Neutrophil (primary cell): ENCODE measurements around the gene JARID2.

Source experiments
- H3K27ac ChIP-seq: fragments of 200-600 bp; sonication (generic); 2 replicates; pipeline ENCODE4 v1.5.1; 2016; ENCODE audit warnings: mild to moderate bottlenecking, moderate library complexity
- H3K27me3 ChIP-seq: fragments of 200-600 bp; sonication (generic); 2 replicates; pipeline ENCODE4 v1.6.0; 2016; ENCODE audit warnings: mild to moderate bottlenecking
- H3K36me3 ChIP-seq: fragments of 200-600 bp; sonication (generic); 2 replicates; pipeline ENCODE4 v1.5.1; 2017
- H3K4me1 ChIP-seq, 2 experiments: fragments of 200-600 bp in 1 of 2; sonication (generic) in 1 of 2; 1 replicate in 1 of 2; 2 replicates in 1 of 2; pipeline versions ENCODE4 v1.5.1 to v1.6.1; 2013 to 2016; ENCODE audit warnings: low read depth in 1 of 2, low read length in 1 of 2, mild to moderate bottlenecking in 1 of 2, moderate library complexity in 1 of 2; ENCODE audit not compliant: control insufficient read depth in 1 of 2, insufficient read depth in 1 of 2
- H3K4me3 ChIP-seq, 2 experiments: fragments of 200-600 bp in 1 of 2; sonication (generic) in 1 of 2; 1 replicate in 1 of 2; 2 replicates in 1 of 2; pipeline ENCODE4 v1.5.1; 2013 to 2016; ENCODE audit warnings: low read depth in 1 of 2, low read length in 1 of 2, mild to moderate bottlenecking in 1 of 2, moderate library complexity in 1 of 2
- H3K9me3 ChIP-seq: fragments of 200-600 bp; sonication (generic); 2 replicates; pipeline ENCODE4 v1.5.1; 2016
- CTCF ChIP-seq: fragments of 200-600 bp; sonication (generic); IDR thresholded peaks from 2 replicates; pipeline ENCODE4 v1.5.1; 2016; ENCODE audit warnings: antibody characterized with exemption

The JARID2 gene

GRCh38 chr6:15401769-15402250 is 155.9 kb downstream of the JARID2 start:
- Histone ChIP-seq H3K27me3 (no peaks in the 10 kb centered on the region), H3K36me3 (no peaks in the 10 kb centered on the region), H3K4me1 (peaks cover 60 to 76% of the 10 kb centered on the region in 2 experiments), H3K9me3 (no peaks in the 10 kb centered on the region), H3K27ac (peak overlapping the region; percentile 36), H3K4me3 (no peak overlapping the region)
- TF ChIP-seq CTCF, result no peak

- Histone ChIP-seq H3K27me3 (no peaks in the 10 kb centered on the region), H3K4me1 (peaks cover 60 to 81% of the 10 kb centered on the region in 2 experiments), H3K27ac (peak overlapping the region; percentile 70), H3K9me3 (no peaks in the 10 kb centered on the region), H3K36me3 (no peaks in the 10 kb centered on the region), H3K4me3 (no peak overlapping the region)
- no peak for TF ChIP-seq CTCF
Observed at GRCh38 chr6:15402406-15403045, 156.7 kb downstream of the JARID2 start.

GRCh38 chr6:15403094-15403755 is 157.4 kb downstream of the JARID2 start:
- peaks cover 60 to 82% of the 10 kb centered on the region in 2 experiments for H3K4me1 ChIP-seq
- H3K36me3 ChIP-seq, result no peaks in the 10 kb centered on the region
- peak overlapping the region in 1 of 2 experiments; percentile 23 for H3K4me3 ChIP-seq
- no peaks in the 10 kb centered on the region for H3K27me3 ChIP-seq
- peak overlapping the region; percentile 70 for H3K27ac ChIP-seq
- TF ChIP-seq CTCF, result no peak
- H3K9me3 ChIP-seq, result no peaks in the 10 kb centered on the region

- Histone ChIP-seq H3K27me3 (no peaks in the 10 kb centered on the region), H3K27ac (peak overlapping the region; percentile 70), H3K4me3 (no peak overlapping the region), H3K36me3 (no peaks in the 10 kb centered on the region), H3K4me1 (peaks cover 50 to 68% of the 10 kb centered on the region in 2 experiments), H3K9me3 (no peaks in the 10 kb centered on the region)
- no peak for TF ChIP-seq CTCF
Observed at GRCh38 chr6:15404685-15404980, 158.8 kb downstream of the JARID2 start.

- Histone ChIP-seq H3K27ac (no peak overlapping the region), H3K4me1 (peaks cover 44 to 62% of the 10 kb centered on the region in 2 experiments), H3K36me3 (no peaks in the 10 kb centered on the region), H3K27me3 (no peaks in the 10 kb centered on the region), H3K4me3 (no peak overlapping the region), H3K9me3 (no peaks in the 10 kb centered on the region)
- TF ChIP-seq CTCF, result no peak
Observed at GRCh38 chr6:15405129-15406068, 159.5 kb downstream of the JARID2 start.
